ENCODE results near the gene NXNL2. TPM values are rescaled to one million over a fixed set of nuclear protein-coding genes. Genes with fewer than 3 reads are reported as not detected.
A peak's percentile ranks its signal among the peaks of the same experiment; 100 is the strongest.

The NXNL2 gene
- polyA plus RNA-seq, 4 donors = 0.10 to 0.31 TPM; not detected in 2

DNA sequence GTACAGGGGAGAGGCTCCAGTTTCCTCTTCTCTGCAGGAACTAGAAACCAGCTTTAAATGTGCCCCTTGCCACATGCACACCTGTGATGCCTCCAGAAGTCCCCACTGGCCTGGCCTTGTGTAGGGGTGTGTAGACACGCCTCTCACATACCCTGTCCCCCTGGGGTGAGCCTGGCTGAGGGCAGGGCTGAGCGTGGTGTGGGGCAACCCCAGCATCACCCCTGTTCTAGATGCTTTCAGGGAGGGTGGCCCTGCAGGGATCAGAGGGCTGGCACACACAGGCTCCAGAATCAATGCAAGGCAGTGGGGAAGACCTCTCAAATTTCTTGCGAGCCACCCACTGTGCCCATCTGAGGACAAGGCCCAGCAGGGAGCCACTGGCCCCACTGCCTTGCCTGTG is 54.7 kb downstream of the NXNL2 start:
- Histone ChIP-seq H3K4me1 (ENCODE audit: control insufficient read depth in 3 of 3, insufficient read depth in 2 of 3, low read depth in 1 of 3, low read length in 2 of 3) (no peaks in the 10 kb centered on the region), H3K36me3 (ENCODE audit: control insufficient read depth in 3 of 3, insufficient read depth in 2 of 3, low read depth in 1 of 3, low read length in 3 of 3) (no peaks in the 10 kb centered on the region), H3K4me3 (ENCODE audit: low read depth in 1 of 3, low read length in 3 of 3) (no peak overlapping the region), H3K27ac (ENCODE audit: low read depth in 1 of 3, low read length in 2 of 3) (no peak overlapping the region), H3K9me3 (ENCODE audit: control insufficient read depth in 2 of 2, insufficient read depth in 1 of 2, low read depth in 1 of 2, low read length in 1 of 2) (no peaks in the 10 kb centered on the region), H3K27me3 (ENCODE audit: control insufficient read depth in 3 of 3, insufficient read depth in 3 of 3, low read length in 3 of 3) (no peaks in the 10 kb centered on the region)
- 84 to 95% (median 94%) methylated on average over 3 of the region's 3 CpGs for WGBS, 3 donors
- no peak for DNase-seq
- no peak for FAIRE-seq

DNA sequence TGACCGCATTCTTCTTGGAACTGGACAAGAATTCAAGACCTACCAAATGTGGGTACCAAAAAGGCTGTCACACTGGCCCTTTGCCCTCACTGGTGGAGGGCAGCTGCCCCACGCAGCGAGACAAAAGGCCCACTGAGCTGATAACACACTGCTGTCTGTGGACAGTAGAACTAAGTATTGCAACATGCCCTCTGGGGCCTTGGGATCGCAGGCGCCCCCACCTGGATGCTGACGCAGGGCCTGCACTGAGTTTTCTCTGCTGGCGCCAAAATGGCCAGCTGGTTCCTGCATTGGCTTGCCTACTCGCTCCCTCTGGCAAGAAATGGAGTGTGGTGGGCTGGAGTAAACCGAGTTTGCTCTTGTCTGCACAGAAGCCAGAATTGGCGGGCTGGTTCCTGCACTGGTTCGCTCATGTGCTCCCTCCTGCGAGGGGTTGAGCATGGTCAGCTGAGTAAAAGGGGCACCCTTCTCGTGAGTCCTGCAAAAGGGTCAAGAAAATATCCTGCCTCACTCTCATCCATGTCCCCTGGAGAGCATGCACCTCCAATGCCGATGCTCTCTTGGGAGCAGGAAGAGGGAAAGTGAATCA is 55.7 kb downstream of the NXNL2 start:
- Histone ChIP-seq H3K27ac (ENCODE audit: low read depth in 1 of 3, low read length in 2 of 3) (no peak overlapping the region), H3K36me3 (ENCODE audit: control insufficient read depth in 3 of 3, insufficient read depth in 2 of 3, low read depth in 1 of 3, low read length in 3 of 3) (no peaks in the 10 kb centered on the region), H3K4me1 (ENCODE audit: control insufficient read depth in 3 of 3, insufficient read depth in 2 of 3, low read depth in 1 of 3, low read length in 2 of 3) (no peaks in the 10 kb centered on the region), H3K27me3 (ENCODE audit: control insufficient read depth in 3 of 3, insufficient read depth in 3 of 3, low read length in 3 of 3) (no peaks in the 10 kb centered on the region), H3K4me3 (ENCODE audit: low read depth in 1 of 3, low read length in 3 of 3) (no peak overlapping the region), H3K9me3 (ENCODE audit: control insufficient read depth in 2 of 2, insufficient read depth in 1 of 2, low read depth in 1 of 2, low read length in 1 of 2) (no peaks in the 10 kb centered on the region)
- FAIRE-seq (no peak), DNase-seq (no peak)
- 78 to 87% (median 84%) methylated on average over 14 of the region's 14 CpGs for WGBS, 3 donors

DNA sequence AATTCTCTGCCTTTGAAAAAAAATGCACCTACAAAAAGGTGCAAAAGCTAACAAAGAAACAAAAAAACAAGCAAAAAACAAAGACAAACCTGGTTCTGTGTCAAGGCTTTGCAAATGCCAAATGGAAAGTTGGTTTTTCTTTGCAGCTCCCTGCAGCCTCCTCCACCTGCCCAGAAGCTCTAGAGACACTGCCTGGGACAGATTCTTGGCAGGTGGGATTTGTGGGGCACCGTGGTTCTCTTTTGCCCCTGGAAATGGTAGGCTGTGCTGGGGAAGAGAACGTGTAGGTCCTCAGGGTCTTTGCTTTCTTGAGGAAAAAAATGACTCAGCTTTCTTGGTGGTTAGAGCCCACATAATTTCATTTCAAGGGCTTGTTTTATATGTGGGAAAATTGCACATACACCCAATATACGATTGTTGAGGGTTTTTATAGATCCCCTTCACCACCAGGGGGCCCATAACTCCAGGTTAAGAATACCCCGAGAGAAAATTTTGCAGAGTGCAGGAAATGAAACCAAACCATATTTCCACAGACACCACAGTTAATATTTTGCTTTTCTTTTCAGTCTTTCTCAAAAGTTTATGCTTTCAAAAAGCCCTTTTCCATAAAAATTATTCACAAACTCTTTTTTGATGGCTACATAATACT is 58.7 kb downstream of the NXNL2 start:
- no peak overlapping the region for H3K27ac ChIP-seq (ENCODE audit: low read depth in 1 of 3, low read length in 2 of 3)
- no peaks in the 10 kb centered on the region for H3K9me3 ChIP-seq (ENCODE audit: control insufficient read depth in 2 of 2, insufficient read depth in 1 of 2, low read depth in 1 of 2, low read length in 1 of 2)
- 26 to 35% (median 26%) methylated on average over 4 of the region's 4 CpGs for WGBS, 3 donors
- no peaks in the 10 kb centered on the region for H3K36me3 ChIP-seq (ENCODE audit: control insufficient read depth in 3 of 3, insufficient read depth in 2 of 3, low read depth in 1 of 3, low read length in 3 of 3)
- H3K27me3 ChIP-seq (ENCODE audit: control insufficient read depth in 3 of 3, insufficient read depth in 3 of 3, low read length in 3 of 3) = peaks cover 0 to 2% (median 0%) of the 10 kb centered on the region in 3 donors
- peak; percentile 56 to 60 for DNase-seq
- no peaks in the 10 kb centered on the region for H3K4me1 ChIP-seq (ENCODE audit: control insufficient read depth in 3 of 3, insufficient read depth in 2 of 3, low read depth in 1 of 3, low read length in 2 of 3)
- FAIRE-seq = no peak
- H3K4me3 ChIP-seq (ENCODE audit: low read depth in 1 of 3, low read length in 3 of 3) = no peak overlapping the region

Other genes starting within 250 kb of the NXNL2 start
- gene SPIN1, start 146.7 kb upstream of the NXNL2 start, polyA plus RNA-seq = 10 to 100 TPM; 22.1 to 82.1 (median 24.3) TPM

All from small intestine (tissue), 7 donors.